PFSK-1 (cell line): ENCODE measurements around the gene SUSD6.

Experiments used
- FOXP2 ChIP-seq: optimal IDR thresholded peaks from 2 replicates; pipeline ENCODE3; 2011; ENCODE audit warnings: borderline replicate concordance, control low read depth, inconsistent platforms; ENCODE audit not compliant: insufficient read depth; ENCODE audit errors: extremely low read length, extremely low read depth
- POLR2AphosphoS5 ChIP-seq: IDR thresholded peaks from 2 replicates; pipeline ENCODE4 v1.6.1; 2012; ENCODE audit warnings: low read depth, mild to moderate bottlenecking, control low read depth, low read length, moderate library complexity
- SIN3A ChIP-seq: IDR thresholded peaks from 2 replicates; pipeline ENCODE4 v1.6.1; 2012; ENCODE audit warnings: mild to moderate bottlenecking, low read length, moderate library complexity, borderline replicate concordance; ENCODE audit not compliant: insufficient read depth
- TAF1 ChIP-seq: IDR thresholded peaks from 2 replicates; pipeline ENCODE4 v1.6.1; 2012; ENCODE audit warnings: low read length, control low read depth, borderline replicate concordance; ENCODE audit not compliant: insufficient read depth
- TF ChIP-seq, protein P1 (sequence below), 2 experiments: IDR thresholded peaks; 2 replicates each; pipeline versions ENCODE4 v1.6.1 to v1.8.0; 2011 to 2012; ENCODE audit warnings: low read depth in 2 of 2, low read length in 2 of 2, control low read depth in 1 of 2, inconsistent platforms in 1 of 2, mild to moderate bottlenecking in 1 of 2, moderate library complexity in 1 of 2; ENCODE audit not compliant: insufficient read depth in 1 of 2

Gene SUSD6

DNA sequence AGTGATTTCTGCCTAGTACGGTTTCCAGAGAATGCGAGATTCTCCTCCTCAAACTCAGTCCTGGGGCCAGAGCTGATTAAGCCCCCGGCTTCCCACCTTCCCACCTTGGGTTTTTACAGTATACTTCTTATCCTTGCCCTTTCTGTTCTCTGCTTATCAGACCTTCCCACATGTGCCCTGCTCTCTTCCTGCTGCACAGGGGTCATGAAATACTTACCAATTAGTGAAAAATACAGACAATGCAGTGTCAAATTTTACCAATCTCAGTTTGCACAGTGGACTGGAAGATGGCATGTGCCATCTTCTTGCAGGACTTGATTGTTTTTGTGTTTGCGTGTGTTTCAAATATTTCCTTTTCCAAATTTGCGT is 14.7 kb downstream of the SUSD6 start:
- TF ChIP-seq, protein P1, sequence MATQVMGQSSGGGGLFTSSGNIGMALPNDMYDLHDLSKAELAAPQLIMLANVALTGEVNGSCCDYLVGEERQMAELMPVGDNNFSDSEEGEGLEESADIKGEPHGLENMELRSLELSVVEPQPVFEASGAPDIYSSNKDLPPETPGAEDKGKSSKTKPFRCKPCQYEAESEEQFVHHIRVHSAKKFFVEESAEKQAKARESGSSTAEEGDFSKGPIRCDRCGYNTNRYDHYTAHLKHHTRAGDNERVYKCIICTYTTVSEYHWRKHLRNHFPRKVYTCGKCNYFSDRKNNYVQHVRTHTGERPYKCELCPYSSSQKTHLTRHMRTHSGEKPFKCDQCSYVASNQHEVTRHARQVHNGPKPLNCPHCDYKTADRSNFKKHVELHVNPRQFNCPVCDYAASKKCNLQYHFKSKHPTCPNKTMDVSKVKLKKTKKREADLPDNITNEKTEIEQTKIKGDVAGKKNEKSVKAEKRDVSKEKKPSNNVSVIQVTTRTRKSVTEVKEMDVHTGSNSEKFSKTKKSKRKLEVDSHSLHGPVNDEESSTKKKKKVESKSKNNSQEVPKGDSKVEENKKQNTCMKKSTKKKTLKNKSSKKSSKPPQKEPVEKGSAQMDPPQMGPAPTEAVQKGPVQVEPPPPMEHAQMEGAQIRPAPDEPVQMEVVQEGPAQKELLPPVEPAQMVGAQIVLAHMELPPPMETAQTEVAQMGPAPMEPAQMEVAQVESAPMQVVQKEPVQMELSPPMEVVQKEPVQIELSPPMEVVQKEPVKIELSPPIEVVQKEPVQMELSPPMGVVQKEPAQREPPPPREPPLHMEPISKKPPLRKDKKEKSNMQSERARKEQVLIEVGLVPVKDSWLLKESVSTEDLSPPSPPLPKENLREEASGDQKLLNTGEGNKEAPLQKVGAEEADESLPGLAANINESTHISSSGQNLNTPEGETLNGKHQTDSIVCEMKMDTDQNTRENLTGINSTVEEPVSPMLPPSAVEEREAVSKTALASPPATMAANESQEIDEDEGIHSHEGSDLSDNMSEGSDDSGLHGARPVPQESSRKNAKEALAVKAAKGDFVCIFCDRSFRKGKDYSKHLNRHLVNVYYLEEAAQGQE (IDR thresholded peaks at IDR 0.05; ENCODE audit: insufficient read depth in 1 of 2, low read depth in 2 of 2, low read length in 2 of 2): no peak
- no peak for TF ChIP-seq POLR2AphosphoS5
- TF ChIP-seq FOXP2: no peak
- no peak for TF ChIP-seq TAF1
- no peak for TF ChIP-seq SIN3A

DNA sequence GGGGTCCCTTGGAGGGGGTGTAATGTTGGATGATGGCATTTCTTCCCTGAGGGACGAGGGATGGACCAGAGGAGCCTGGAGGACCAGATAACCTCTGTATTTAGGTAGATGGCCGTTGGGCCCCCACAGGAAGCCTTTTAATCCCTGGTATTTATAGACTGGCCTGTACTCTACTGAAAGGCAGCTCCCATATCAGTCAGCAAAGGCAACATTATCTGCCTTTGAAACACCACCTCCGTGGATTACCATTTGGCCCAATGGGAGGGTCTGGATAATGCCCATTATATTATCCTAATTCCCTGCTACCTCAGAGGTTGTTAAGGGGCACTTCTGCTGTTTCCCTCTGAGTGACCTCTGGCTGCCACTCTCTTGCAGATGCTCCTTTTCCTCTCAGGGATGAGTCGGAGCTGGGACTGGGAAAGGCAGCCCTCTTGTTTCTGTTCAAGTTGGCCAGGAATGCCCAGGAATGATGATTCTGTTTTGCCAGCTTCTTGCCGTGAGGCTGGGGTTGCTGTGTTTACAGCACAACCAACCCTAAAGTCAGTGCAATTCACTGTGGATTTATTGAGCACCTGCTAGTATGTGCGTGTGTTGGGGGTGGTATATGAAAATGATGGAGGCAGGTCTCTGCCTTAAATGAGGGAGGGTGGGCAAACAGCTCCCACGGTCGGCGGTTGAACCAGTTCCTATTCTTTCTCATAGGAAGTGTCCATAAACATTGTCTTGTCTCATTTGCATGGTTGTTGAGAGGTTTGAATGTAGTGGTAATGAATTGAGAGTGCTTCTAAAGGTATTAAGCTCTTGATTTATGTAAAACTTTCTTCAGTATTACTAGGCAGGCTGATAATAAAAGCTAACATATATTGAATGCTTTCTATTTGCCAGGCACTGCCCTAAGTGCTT is 18.1 kb downstream of the SUSD6 start:
- TF ChIP-seq POLR2AphosphoS5: no peak
- no peak for TF ChIP-seq SIN3A
- TF ChIP-seq FOXP2: no peak
- TF ChIP-seq TAF1: no peak
- TF ChIP-seq, protein P1 (IDR thresholded peaks at IDR 0.05; ENCODE audit: insufficient read depth in 1 of 2, low read depth in 2 of 2, low read length in 2 of 2): no peak

DNA sequence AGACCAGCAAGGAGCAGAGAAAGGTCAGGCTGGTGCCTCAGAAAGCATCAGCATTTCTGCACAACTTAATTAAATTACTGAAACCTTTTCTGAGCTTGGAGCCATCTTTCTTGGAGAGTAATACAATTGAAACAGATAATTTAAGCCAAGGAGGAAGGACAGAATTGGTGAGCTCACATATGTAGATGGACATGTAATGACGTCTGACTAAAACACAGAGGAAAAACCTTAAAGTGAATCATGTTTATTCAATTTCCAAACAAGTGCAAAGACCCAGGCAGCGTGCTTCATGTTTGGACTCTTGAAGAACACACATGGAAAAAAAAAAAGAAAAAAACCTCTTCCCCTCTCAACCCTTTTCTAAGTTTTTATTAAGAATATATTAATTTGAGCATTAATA is 19.0 kb downstream of the SUSD6 start:
- TF ChIP-seq FOXP2 (no peak), SIN3A (no peak), POLR2AphosphoS5 (no peak), TAF1 (no peak)
- TF ChIP-seq, protein P1 (IDR thresholded peaks at IDR 0.05; ENCODE audit: insufficient read depth in 1 of 2, low read depth in 2 of 2, low read length in 2 of 2): no peak

DNA sequence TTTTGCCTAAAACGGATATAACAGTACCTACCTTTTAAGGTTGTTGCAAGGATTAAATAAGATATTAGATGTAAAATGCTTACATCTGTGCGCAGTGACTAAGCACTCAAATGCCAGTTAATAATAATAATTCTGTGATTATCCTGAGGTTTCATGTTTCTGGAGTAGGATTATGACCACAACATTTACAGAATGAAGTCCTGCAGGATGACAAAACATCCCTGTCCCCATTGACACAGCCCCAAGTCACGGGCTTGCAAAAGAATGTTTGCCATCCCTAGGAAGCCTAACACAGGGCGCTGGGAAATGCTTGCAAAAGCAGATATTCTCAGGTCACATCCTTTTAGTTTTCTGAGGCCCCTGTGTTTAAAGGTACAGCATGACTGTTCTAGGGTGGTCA is 20.1 kb downstream of the SUSD6 start:
- TF ChIP-seq SIN3A (no peak), POLR2AphosphoS5 (no peak), FOXP2 (no peak), TAF1 (no peak)
- TF ChIP-seq, protein P1 (IDR thresholded peaks at IDR 0.05; ENCODE audit: insufficient read depth in 1 of 2, low read depth in 2 of 2, low read length in 2 of 2): no peak
